Central memory CD8-positive, alpha-beta T cell (primary cell): Measurements from ENCODE around the gene MST1.

ENCODE experiments used
- ATAC-seq: fragments of 150-1000 bp; cut with Tn5 transposase; replicated peaks from 2 replicates; pipeline ENCODE4 v1.10.0; 2022; ENCODE audit warnings: mild to moderate bottlenecking, moderate FRiP score, moderate number of reproducible peaks; ENCODE audit not compliant: poor library complexity, severe bottlenecking; ENCODE audit errors: extremely low read depth
- DNase-seq, 2 donors: peaks; one replicate each; pipeline ENCODE4 v3.0.0; 2021; ENCODE audit warnings: low spot score in 2 of 2
- H3K27ac Mint-ChIP-seq: one replicate; pipeline ENCODE4 v1.8.0; 2022; ENCODE audit warnings: low read depth, mild to moderate bottlenecking, moderate library complexity, mixed read lengths
- H3K27me3 Mint-ChIP-seq: one replicate; pipeline ENCODE4 v1.8.0; 2022; ENCODE audit warnings: mixed read lengths
- H3K36me3 Mint-ChIP-seq: one replicate; pipeline ENCODE4 v1.8.0; 2022; ENCODE audit warnings: mild to moderate bottlenecking, moderate library complexity, mixed read lengths; ENCODE audit not compliant: insufficient read depth
- H3K4me1 Mint-ChIP-seq: one replicate; pipeline ENCODE4 v1.8.0; 2022; ENCODE audit warnings: mixed read lengths
- H3K4me3 Mint-ChIP-seq: one replicate; pipeline ENCODE4 v1.8.0; 2022; ENCODE audit warnings: mild to moderate bottlenecking, moderate library complexity, mixed read lengths
- H3K9me3 Mint-ChIP-seq: one replicate; pipeline ENCODE4 v1.8.0; 2022; ENCODE audit warnings: mixed read lengths

The MST1 gene

DNA sequence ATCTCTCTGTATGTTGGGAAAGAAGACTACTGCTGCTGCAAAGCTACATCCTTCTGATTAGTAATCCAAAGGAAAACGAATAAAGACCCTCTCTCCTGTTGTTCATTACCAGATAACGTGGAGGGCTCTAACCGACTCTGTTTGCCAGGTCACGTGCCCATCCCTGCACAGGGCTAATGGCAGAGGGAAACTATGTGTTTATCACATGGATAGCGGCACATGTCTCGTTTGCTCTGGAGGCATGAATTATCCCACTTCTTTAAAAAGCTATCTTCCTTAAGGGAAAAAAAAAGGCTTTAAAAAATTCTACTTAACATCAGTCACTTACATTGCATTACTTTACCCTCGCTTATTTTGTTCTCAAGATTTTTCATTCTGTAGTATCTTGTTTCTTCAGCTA is 48.0 kb downstream of the MST1 start:
- Mint-ChIP-seq H3K27me3 (no peaks in the 10 kb centered on the region), H3K27ac (no peak overlapping the region), H3K4me3 (no peak overlapping the region), H3K4me1 (no peaks in the 10 kb centered on the region), H3K9me3 (no peaks in the 10 kb centered on the region), H3K36me3 (no peaks in the 10 kb centered on the region)
- DNase-seq (no peak), ATAC-seq (no peak)

DNA sequence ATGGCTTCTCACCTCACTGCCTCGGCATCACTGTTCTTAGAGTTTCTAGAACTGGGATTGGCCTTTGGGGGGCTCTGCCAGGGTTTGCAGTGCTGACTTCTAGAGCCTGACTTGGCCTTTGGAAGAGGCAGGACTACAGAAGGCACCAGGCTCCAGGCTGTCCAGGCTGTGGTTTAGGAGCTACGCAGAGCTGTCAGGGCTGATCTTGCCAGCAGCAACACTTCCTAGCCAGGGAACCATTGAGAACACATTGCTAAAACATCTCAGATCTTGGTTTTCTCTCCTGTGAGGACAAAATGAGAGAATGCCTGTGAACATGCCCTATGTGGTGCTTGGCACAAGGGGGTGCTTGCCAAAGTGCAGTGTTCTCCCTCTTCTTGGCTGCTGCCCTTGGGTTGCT is 49.7 kb downstream of the MST1 start:
- no peaks in the 10 kb centered on the region for H3K36me3 Mint-ChIP-seq
- H3K4me3 Mint-ChIP-seq, result no peak overlapping the region
- no peak overlapping the region for H3K27ac Mint-ChIP-seq
- no peaks in the 10 kb centered on the region for H3K9me3 Mint-ChIP-seq
- no peaks in the 10 kb centered on the region for H3K27me3 Mint-ChIP-seq
- H3K4me1 Mint-ChIP-seq, result no peaks in the 10 kb centered on the region
- ATAC-seq, result no peak
- no peak for DNase-seq

DNA sequence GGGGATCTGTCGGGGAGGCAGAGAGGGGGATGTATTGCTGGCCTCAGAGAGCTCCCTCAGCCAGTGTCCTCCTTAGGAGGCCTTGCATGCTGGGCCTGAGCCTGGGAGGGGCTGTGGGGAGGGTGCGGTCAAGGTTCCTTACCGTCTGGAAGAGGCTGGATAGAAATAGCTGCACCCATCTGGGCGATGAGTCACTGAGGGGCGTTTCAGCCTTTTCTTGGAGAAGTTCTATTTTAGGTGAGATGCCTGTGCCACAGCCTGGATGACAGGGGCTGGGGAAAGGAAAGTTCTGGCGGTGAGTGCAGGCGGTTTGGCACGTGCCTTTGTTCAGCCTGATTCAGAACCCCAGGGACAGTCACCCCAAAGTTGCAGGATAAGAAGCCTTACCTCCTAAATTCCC is 50.8 kb downstream of the MST1 start:
- ATAC-seq (no peak), DNase-seq (no peak)
- Mint-ChIP-seq H3K4me1 (no peaks in the 10 kb centered on the region), H3K27ac (no peak overlapping the region), H3K4me3 (no peak overlapping the region), H3K27me3 (no peaks in the 10 kb centered on the region), H3K9me3 (no peaks in the 10 kb centered on the region), H3K36me3 (no peaks in the 10 kb centered on the region)

DNA sequence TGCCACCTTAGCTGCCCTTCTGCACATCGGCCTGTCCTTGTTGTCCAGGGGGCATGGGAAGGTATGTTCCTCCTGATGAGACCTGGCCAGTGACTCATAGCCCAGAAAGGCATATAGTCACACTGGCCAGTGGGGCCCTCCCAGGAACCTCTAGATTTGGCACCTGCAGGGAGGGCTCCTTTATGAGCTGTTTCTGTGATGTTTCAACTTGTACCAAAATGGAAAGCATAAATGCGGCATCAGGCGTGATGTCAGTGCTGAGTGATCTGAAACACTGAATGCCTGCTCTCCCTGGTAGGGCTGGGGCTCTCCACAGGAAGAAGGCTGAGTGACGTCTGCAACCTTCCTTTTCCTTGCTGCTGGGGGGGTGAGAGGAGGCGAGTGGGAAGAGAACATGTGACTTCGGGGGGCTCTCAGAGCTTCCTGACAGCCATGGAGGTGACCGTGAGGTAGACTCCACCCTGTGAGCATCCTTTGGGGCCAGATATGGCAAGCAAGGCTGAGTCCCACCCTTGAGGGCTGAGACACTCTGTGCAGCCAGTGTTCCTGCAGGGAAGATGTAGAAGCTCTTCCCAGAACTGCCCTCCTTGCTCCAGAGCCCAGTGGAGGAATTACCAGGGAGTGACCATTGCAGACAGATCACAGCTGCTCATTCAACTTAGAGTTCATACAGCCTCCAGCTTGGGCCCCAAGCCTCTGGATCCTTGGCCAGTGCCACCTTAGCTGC is 52.2 kb downstream of the MST1 start:
- Mint-ChIP-seq H3K4me3 (no peak overlapping the region), H3K27me3 (peaks cover 7% of the 10 kb centered on the region), H3K36me3 (no peaks in the 10 kb centered on the region), H3K27ac (no peak overlapping the region), H3K9me3 (no peaks in the 10 kb centered on the region), H3K4me1 (no peaks in the 10 kb centered on the region)
- DNase-seq, result no peak
- no peak for ATAC-seq

DNA sequence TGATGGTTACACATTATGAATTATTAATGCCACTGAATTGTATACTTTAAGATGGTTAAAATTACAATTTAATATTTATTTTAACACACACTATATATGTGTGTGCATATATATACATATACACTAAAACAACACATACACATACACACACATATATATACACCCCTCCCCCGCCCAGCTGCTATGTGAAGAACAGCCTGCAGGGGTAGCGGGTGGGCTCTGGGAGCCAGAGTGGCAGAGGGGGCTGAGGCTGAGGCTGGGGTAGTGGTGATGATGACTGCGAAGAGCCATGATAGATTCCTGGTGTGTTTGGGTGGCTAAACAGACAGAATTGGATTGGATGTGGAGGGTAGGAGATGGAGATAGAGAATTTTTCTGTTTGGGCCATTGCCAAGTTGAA is 54.5 kb downstream of the MST1 start:
- H3K4me1 Mint-ChIP-seq, result no peaks in the 10 kb centered on the region

More for the DNA sequence above, 54.5 kb downstream of the MST1 start:
- ATAC-seq, result no peak
- H3K27ac Mint-ChIP-seq, result no peak overlapping the region
- no peak overlapping the region for H3K4me3 Mint-ChIP-seq
- no peak for DNase-seq
- peaks cover 27% of the 10 kb centered on the region for H3K27me3 Mint-ChIP-seq
- no peaks in the 10 kb centered on the region for H3K9me3 Mint-ChIP-seq
- H3K36me3 Mint-ChIP-seq, result no peaks in the 10 kb centered on the region
